DMS 273 (cell line): ENCODE results near the gene ZIC2.
"Not testable (repeated sequence)": the region's sequence is repeated elsewhere in the genome, so short reads cannot be mapped to it uniquely, and the experiment has no call there.

Experiments used
- DNase-seq: peaks from one replicate; lab custom pipeline; 2025; ENCODE audit not compliant: unreplicated experiment; lab: John Stamatoyannopoulos, UW

Gene ZIC2

GRCh38 chr13:99981735-99982035 lies at the start of gene ZIC2:
Gene ZIC2 (plus strand): TSS chr13:99981784. CDS start chr13:99982065, 281 bp downstream.
- no peak for DNase-seq

- no peak for DNase-seq
Observed at GRCh38 chr13:99932912-99933311, 48.7 kb upstream of the ZIC2 start.

GRCh38 chr13:99935772-99936171 lies 45.8 kb upstream of the ZIC2 start:
- no peak for DNase-seq

GRCh38 chr13:99938635-99939034 lies 42.9 kb upstream of the ZIC2 start:
- no peak for DNase-seq

- no peak for DNase-seq
Observed at GRCh38 chr13:99941086-99941485, 40.5 kb upstream of the ZIC2 start.

GRCh38 chr13:99941911-99942310 lies 39.7 kb upstream of the ZIC2 start:
- DNase-seq = no peak

GRCh38 chr13:99944102-99944501 lies 37.5 kb upstream of the ZIC2 start:
- no peak for DNase-seq

GRCh38 chr13:99944606-99945005 lies 37.0 kb upstream of the ZIC2 start:
- no peak for DNase-seq

GRCh38 chr13:99945515-99945914 lies 36.1 kb upstream of the ZIC2 start:
- not testable (repeated sequence) for DNase-seq

GRCh38 chr13:99947666-99948065 lies 33.9 kb upstream of the ZIC2 start:
- no peak for DNase-seq

- no peak for DNase-seq
Observed at GRCh38 chr13:99948411-99948810, 33.2 kb upstream of the ZIC2 start.

GRCh38 chr13:99948907-99949678 lies 32.5 kb upstream of the ZIC2 start:
- no peak for DNase-seq

GRCh38 chr13:99949679-99950413 lies 31.7 kb upstream of the ZIC2 start:
- peak; percentile 49 for DNase-seq

GRCh38 chr13:99951666-99952065 lies 29.9 kb upstream of the ZIC2 start:
- not testable (repeated sequence) for DNase-seq

- DNase-seq = no peak
Observed at GRCh38 chr13:99953138-99953755, 28.3 kb upstream of the ZIC2 start.

- DNase-seq = no peak
Observed at GRCh38 chr13:99955107-99955746, 26.4 kb upstream of the ZIC2 start.

GRCh38 chr13:99955747-99956472 lies 25.7 kb upstream of the ZIC2 start:
- no peak for DNase-seq

GRCh38 chr13:99956473-99957349 lies 24.9 kb upstream of the ZIC2 start:
- no peak for DNase-seq

GRCh38 chr13:99958406-99959126 lies 23.0 kb upstream of the ZIC2 start:
- DNase-seq = no peak
